Astrocyte (in vitro differentiated cells and primary cell): ENCODE measurements around the gene NDUFS7. TPM values are rescaled to one million over a fixed set of nuclear protein-coding genes. Genes with fewer than 3 reads are reported as not detected.

Experiments used
- DNase-seq: peaks from one replicate; pipeline ENCODE4 v3.0.0-alpha.2; 2010; ENCODE audit warnings: low read depth
- FAIRE-seq: peaks from 2 replicates; lab custom pipeline; 2011; peaks lifted over from hg19 to GRCh38; lab: Jason Lieb, UNC
- H2AFZ ChIP-seq: 2 replicates; pipeline ENCODE4 v1.6.0; 2012; ENCODE audit warnings: low read depth, low read length, inconsistent platforms
- H3K27ac ChIP-seq: 2 replicates; pipeline ENCODE4 v1.5.1; 2011; ENCODE audit warnings: low read depth, low read length, inconsistent platforms
- H3K27me3 ChIP-seq: 2 replicates; pipeline ENCODE4 v1.6.0; 2011; ENCODE audit warnings: low read length, inconsistent platforms; ENCODE audit not compliant: insufficient read depth
- H3K36me3 ChIP-seq: 2 replicates; pipeline ENCODE4 v1.5.1; 2011; ENCODE audit warnings: low read length, inconsistent platforms; ENCODE audit not compliant: insufficient read depth
- H3K4me1 ChIP-seq: 2 replicates; pipeline ENCODE4 v1.5.1; 2011; ENCODE audit warnings: low read length, inconsistent platforms; ENCODE audit not compliant: insufficient read depth
- H3K4me2 ChIP-seq: 2 replicates; pipeline ENCODE4 v1.6.0; 2012; ENCODE audit warnings: low read length, inconsistent platforms
- H3K4me3 ChIP-seq: 2 replicates; pipeline ENCODE4 v1.5.1; 2011; ENCODE audit warnings: low read depth, mild to moderate bottlenecking, low read length, inconsistent platforms; ENCODE audit not compliant: insufficient read depth
- H3K79me2 ChIP-seq: 2 replicates; pipeline ENCODE4 v1.6.0; 2012; ENCODE audit warnings: mild to moderate bottlenecking, low read length, inconsistent platforms; ENCODE audit not compliant: insufficient read depth
- H3K9ac ChIP-seq: 2 replicates; pipeline ENCODE4 v1.6.0; 2012; ENCODE audit warnings: mild to moderate bottlenecking, low read length, inconsistent platforms
- H3K9me3 ChIP-seq: 2 replicates; pipeline ENCODE4 v1.5.1; 2012; ENCODE audit warnings: low read depth, mild to moderate bottlenecking, low read length, inconsistent platforms; ENCODE audit not compliant: insufficient read depth
- H4K20me1 ChIP-seq: 2 replicates; pipeline ENCODE4 v1.6.0; 2012; ENCODE audit warnings: low read length, inconsistent platforms; ENCODE audit not compliant: insufficient read depth
- H3K27ac Mint-ChIP-seq: one replicate; pipeline ENCODE4 v1.8.0; 2021; ENCODE audit warnings: mild to moderate bottlenecking, mixed read lengths; ENCODE audit not compliant: unreplicated experiment
- H3K27me3 Mint-ChIP-seq: one replicate; pipeline ENCODE4 v1.8.0; 2021; ENCODE audit warnings: low read depth, mixed read lengths; ENCODE audit not compliant: unreplicated experiment
- H3K36me3 Mint-ChIP-seq: one replicate; pipeline ENCODE4 v1.8.0; 2021; ENCODE audit warnings: low read depth, mixed read lengths; ENCODE audit not compliant: unreplicated experiment
- H3K4me1 Mint-ChIP-seq: one replicate; pipeline ENCODE4 v1.8.0; 2021; ENCODE audit warnings: low read depth, mixed read lengths; ENCODE audit not compliant: unreplicated experiment
- H3K4me3 Mint-ChIP-seq: one replicate; pipeline ENCODE4 v1.8.0; 2021; ENCODE audit warnings: mild to moderate bottlenecking, moderate library complexity, mixed read lengths; ENCODE audit not compliant: unreplicated experiment
- H3K9me3 Mint-ChIP-seq: one replicate; pipeline ENCODE4 v1.8.0; 2021; ENCODE audit warnings: mild to moderate bottlenecking, mixed read lengths; ENCODE audit not compliant: unreplicated experiment
- EZH2 ChIP-seq: IDR thresholded peaks from 2 replicates; pipeline ENCODE4 v1.6.1; 2012; ENCODE audit warnings: mild to moderate bottlenecking, low read length, inconsistent platforms; ENCODE audit not compliant: insufficient read depth
- total RNA-seq: library from RNA; stranded (reverse); gene quantifications from 2 replicates; pipeline ENCODE4 v1.2.1, GENCODE V29; 2021
- TF ChIP-seq, protein P1 (sequence below): IDR thresholded peaks from 2 replicates; pipeline ENCODE4 v1.5.1; 2011; ENCODE audit warnings: low read depth, mild to moderate bottlenecking, inconsistent platforms, low read length, moderate library complexity; ENCODE audit not compliant: insufficient read depth

NDUFS7 gene
- total RNA-seq, 1 donor from 2014 or later, result 64.0 TPM

DNA sequence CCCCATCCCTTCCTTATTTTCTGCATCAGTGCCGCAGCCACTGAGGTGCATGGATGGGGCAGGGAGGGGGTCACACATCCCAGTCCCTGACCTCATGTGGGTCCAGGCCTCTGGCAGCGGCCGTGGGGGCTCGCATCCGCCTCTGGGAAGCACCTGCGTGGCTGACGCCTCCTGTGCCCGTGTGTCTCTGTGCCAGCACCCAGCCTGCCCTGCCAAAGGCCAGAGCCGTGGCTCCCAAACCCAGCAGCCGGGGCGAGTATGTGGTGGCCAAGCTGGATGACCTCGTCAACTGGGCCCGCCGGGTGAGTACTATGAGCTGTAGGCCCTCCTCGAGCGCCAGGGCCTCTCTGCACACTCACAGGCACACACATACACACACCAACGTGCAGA is 4.9 kb downstream of the NDUFS7 start:
- no peak for FAIRE-seq
- H3K79me2 ChIP-seq, result peaks cover 40% of the 10 kb centered on the region

DNA sequence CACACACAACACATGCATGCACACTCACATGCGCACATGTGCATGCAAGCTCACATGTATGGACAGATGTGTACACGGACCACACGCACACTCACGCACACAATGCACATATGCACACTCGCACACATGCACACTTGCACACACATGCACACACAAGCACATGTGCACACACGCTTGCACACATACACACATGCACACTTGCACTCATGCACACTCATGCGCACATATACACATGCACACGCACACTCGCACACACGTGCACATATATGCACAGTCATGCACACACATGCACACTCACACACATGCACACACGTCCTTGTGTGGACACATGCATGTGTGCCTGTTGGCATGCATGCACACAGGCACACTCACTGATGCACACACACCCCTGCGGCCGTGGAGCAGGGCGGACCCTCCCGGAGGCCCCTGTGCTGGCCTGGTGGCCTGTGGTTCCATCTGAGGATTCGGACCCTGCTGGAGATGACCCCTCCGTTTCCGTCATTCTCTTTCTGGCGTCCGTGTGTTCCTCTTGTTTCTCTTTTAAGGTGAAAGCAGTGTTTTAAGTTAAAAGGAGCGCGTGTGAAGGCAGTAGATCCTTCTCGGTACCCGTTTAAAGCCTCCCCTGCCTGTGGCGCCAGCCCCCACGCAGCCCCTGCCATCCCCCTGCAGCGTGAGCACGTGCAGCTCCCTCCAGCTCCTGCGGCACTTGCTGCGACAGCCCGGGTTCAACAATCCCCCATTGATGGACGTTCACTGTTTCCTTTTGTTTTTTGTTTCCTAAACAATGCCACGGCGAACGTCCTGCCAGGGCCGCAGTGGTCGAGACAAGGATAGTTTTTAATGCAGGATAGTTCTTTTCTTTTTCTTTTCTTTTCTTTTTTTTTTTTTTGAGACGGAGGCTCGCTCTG is 5.6 kb downstream of the NDUFS7 start:
- no peak overlapping the region for H3K4me3 ChIP-seq
- no peaks in the 10 kb centered on the region for H3K27me3 Mint-ChIP-seq
- peak overlapping the region; percentile 11 for H3K4me3 Mint-ChIP-seq
- peaks cover 34% of the 10 kb centered on the region for H3K79me2 ChIP-seq
- no peak overlapping the region for H2AFZ ChIP-seq
- H3K36me3 ChIP-seq, result peaks cover 4% of the 10 kb centered on the region
- H4K20me1 ChIP-seq, result peaks cover 20% of the 10 kb centered on the region
- peaks cover 7% of the 10 kb centered on the region for H3K36me3 Mint-ChIP-seq
- DNase-seq (no peak), FAIRE-seq (no peak)
- H3K4me1 Mint-ChIP-seq, result no peaks in the 10 kb centered on the region
- H3K27ac Mint-ChIP-seq, result no peak overlapping the region
- no peaks in the 10 kb centered on the region for H3K27me3 ChIP-seq
- no peaks in the 10 kb centered on the region for H3K9me3 Mint-ChIP-seq
- no peaks in the 10 kb centered on the region for H3K9me3 ChIP-seq
- no peak overlapping the region for H3K9ac ChIP-seq
- no peak overlapping the region for H3K4me2 ChIP-seq
- TF ChIP-seq EZH2, result no peak
- TF ChIP-seq, protein P1, sequence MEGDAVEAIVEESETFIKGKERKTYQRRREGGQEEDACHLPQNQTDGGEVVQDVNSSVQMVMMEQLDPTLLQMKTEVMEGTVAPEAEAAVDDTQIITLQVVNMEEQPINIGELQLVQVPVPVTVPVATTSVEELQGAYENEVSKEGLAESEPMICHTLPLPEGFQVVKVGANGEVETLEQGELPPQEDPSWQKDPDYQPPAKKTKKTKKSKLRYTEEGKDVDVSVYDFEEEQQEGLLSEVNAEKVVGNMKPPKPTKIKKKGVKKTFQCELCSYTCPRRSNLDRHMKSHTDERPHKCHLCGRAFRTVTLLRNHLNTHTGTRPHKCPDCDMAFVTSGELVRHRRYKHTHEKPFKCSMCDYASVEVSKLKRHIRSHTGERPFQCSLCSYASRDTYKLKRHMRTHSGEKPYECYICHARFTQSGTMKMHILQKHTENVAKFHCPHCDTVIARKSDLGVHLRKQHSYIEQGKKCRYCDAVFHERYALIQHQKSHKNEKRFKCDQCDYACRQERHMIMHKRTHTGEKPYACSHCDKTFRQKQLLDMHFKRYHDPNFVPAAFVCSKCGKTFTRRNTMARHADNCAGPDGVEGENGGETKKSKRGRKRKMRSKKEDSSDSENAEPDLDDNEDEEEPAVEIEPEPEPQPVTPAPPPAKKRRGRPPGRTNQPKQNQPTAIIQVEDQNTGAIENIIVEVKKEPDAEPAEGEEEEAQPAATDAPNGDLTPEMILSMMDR, result no peak
- H3K4me1 ChIP-seq, result peaks cover 6% of the 10 kb centered on the region
- no peak overlapping the region for H3K27ac ChIP-seq

More for the DNA sequence above, 4.9 kb downstream of the NDUFS7 start:
- Histone ChIP-seq H3K9me3 (no peaks in the 10 kb centered on the region), H4K20me1 (peaks cover 20% of the 10 kb centered on the region), H3K36me3 (peaks cover 4% of the 10 kb centered on the region), H3K27me3 (no peaks in the 10 kb centered on the region), H3K4me1 (peaks cover 6% of the 10 kb centered on the region), H3K4me2 (no peak overlapping the region), H2AFZ (no peak overlapping the region), H3K4me3 (no peak overlapping the region), H3K27ac (no peak overlapping the region), H3K9ac (no peak overlapping the region)
- Mint-ChIP-seq H3K4me1 (no peaks in the 10 kb centered on the region), H3K27me3 (no peaks in the 10 kb centered on the region), H3K4me3 (no peak overlapping the region), H3K36me3 (peaks cover 7% of the 10 kb centered on the region), H3K9me3 (no peaks in the 10 kb centered on the region), H3K27ac (no peak overlapping the region)
- DNase-seq, result no peak
- TF ChIP-seq EZH2, result no peak
- TF ChIP-seq, protein P1, result no peak

DNA sequence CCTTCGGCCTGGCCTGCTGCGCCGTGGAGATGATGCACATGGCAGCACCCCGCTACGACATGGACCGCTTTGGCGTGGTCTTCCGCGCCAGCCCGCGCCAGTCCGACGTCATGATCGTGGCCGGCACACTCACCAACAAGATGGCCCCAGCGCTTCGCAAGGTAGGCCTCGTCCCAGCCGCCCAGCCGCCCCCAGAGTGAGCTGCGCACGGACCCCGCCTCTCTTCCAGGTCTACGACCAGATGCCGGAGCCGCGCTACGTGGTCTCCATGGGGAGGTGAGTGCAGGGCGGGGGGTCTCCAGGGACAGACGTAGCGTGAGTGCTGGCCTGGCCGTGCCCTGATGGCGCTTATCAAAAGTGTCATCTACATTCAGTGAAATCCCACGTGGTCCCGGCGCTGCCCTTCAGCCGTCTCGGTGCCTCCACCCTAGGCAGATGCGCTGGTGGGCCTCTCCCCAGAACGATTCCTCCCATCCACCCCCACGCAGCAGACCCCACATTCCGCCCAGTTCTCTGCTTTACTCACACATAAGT is 7.2 kb downstream of the NDUFS7 start:
- Mint-ChIP-seq H3K4me3 (no peak overlapping the region), H3K4me1 (no peaks in the 10 kb centered on the region), H3K27me3 (no peaks in the 10 kb centered on the region), H3K27ac (no peak overlapping the region), H3K36me3 (peaks cover 7% of the 10 kb centered on the region), H3K9me3 (no peaks in the 10 kb centered on the region)
- Histone ChIP-seq H3K27ac (no peak overlapping the region), H2AFZ (no peak overlapping the region), H3K79me2 (peaks cover 21% of the 10 kb centered on the region), H3K4me1 (no peaks in the 10 kb centered on the region), H3K9ac (no peak overlapping the region), H3K4me2 (no peak overlapping the region), H3K9me3 (no peaks in the 10 kb centered on the region), H3K36me3 (peaks cover 4% of the 10 kb centered on the region), H4K20me1 (peaks cover 17% of the 10 kb centered on the region), H3K27me3 (no peaks in the 10 kb centered on the region), H3K4me3 (no peak overlapping the region)
- DNase-seq (no peak), FAIRE-seq (no peak)
- no peak for TF ChIP-seq EZH2
- TF ChIP-seq, protein P1, result no peak
